Motor neuron (in vitro differentiated cells): ENCODE results near the gene GNGT1. TPM values are rescaled to one million over a fixed set of nuclear protein-coding genes. Genes with fewer than 3 reads are reported as not detected.
"Not testable (repeated sequence)": the region's sequence is repeated elsewhere in the genome, so short reads cannot be mapped to it uniquely, and the experiment has no call there.

Source experiments
- ATAC-seq, 8 experiments: fragments of 200-7000 bp; cut with Tn5 transposase; replicated peaks in 6 of 8; 2 replicates each; pipeline ENCODE4 v1.8.0; 2021; ENCODE audit warnings: mild to moderate bottlenecking in 8 of 8, moderate library complexity in 8 of 8
- H3K27ac ChIP-seq, 2 donors: fragments of 250-450 bp; sonication (Bioruptor Pico); 2 replicates each; pipeline ENCODE4 v1.9.0; 2021; ENCODE audit warnings: antibody characterized with exemption in 2 of 2, mild to moderate bottlenecking in 2 of 2, moderate library complexity in 1 of 2
- H3K4me1 ChIP-seq, 2 donors: fragments of 250-450 bp; sonication (Bioruptor Pico); replicated peaks in 1 of 2; 2 replicates each; pipeline ENCODE4 v1.6.1; 2021; ENCODE audit warnings: antibody characterized with exemption in 2 of 2, mild to moderate bottlenecking in 2 of 2, moderate library complexity in 1 of 2
- H3K4me3 ChIP-seq, 5 donors: fragments of 250-450 bp; sonication (Bioruptor Pico); 2 replicates each; pipeline ENCODE4 v1.9.0; 2021; ENCODE audit warnings: antibody characterized with exemption in 5 of 5, mild to moderate bottlenecking in 5 of 5, moderate library complexity in 4 of 5
- WGBS, 10 experiments: fragments of 450-650 bp; shearing (Covaris generic); methylation state at CpG; one replicate each; pipeline ENCODE4 v1.0.0; 2022; 5-methylcytosine and 5-hydroxymethylcytosine counted together
- in situ Hi-C, 9 experiments: fragments of 400-800 bp; cut with MboI; loops; one replicate each; pipeline ENCODE4 v1.15.0; 2021; ENCODE audit warnings: low sequenced_read_pairs in 9 of 9, low pct_unique_long_range_greater_than_20kb in 2 of 9; ENCODE audit not compliant: unreplicated experiment in 9 of 9
- total RNA-seq, 8 experiments: library from RNA; unstranded; fragments of 300-600 nt; gene quantifications; 2 replicates each; pipeline versions ENCODE4 v1.2.3 to v1.2.4, GENCODE V29; 2022

Gene GNGT1
- total RNA-seq, 8 experiments from 2014 or later = 0.67 to 2.3 (median 1.8) TPM; not detected in 4

GRCh38 chr7:93889261-93889660, 17.1 kb upstream of the GNGT1 start:
- no peaks in the 10 kb centered on the region for H3K4me1 ChIP-seq
- peak in 3 of 8 experiments; percentile 10 to 40 (median 21) for ATAC-seq
- H3K27ac ChIP-seq = no peak overlapping the region
- in situ Hi-C loops = no loop called here
- H3K4me3 ChIP-seq = no peak overlapping the region
- 0 to 100% (median 79%) methylated on average over 2 to 3 of the region's 3 CpGs; no CpG with 5 or more reads in 1 of the 10 experiments for WGBS, 10 experiments

- peak; percentile 15 to 74 (median 50) for ATAC-seq
Measured at GRCh38 chr7:93890041-93890463, 16.3 kb upstream of the GNGT1 start.

DNA sequence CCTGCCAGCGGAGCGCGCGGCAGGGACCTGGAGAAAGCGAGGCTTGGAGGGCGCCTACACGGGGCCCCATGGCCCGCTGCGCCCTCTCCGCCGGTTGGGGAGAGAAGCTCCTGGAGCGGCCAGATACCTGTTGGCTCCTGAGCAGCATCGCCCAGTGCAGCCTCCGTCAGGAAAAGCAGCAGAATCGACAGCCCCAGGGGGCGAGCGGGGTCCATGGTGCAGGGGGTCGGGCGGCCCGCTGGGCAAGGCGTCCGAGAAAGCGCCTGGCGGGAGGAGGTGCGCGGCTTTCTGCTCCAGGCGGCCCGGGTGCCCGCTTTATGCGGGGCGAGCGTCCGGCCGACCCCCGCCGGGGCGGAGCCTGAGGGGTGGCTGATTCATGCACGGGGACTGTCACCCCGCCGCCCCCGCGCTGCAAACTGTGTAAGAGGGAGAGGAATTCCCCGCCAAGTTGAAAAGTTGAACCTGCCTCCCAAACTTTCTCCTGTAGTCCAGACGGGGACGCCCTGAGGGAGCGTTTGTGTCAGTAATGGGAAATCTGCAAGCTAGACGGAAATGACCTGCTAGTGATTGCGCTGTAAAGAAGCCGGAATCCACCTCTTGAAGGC, 15.8 kb upstream of the GNGT1 start, which contains the start of gene TFPI2:
Gene TFPI2 (minus strand): TSS at position 290 of the 605 bp plus-strand sequence. CDS start 75 bp downstream, at position 215.
- 0 to 15% (median 1%) methylated on average over 2 to 8 of the region's 49 CpGs; no CpG with 5 or more reads in 4 of the 10 experiments for WGBS, 10 experiments
- H3K4me1 ChIP-seq = no peaks in the 10 kb centered on the region
- H3K4me3 ChIP-seq = peak within 1 kb of the TSS; percentile 27 to 40 (median 34)
- ATAC-seq = peak; percentile 59 to 84 (median 74)
- in situ Hi-C loops = no loop called here
- no peak within 1 kb of the TSS for H3K27ac ChIP-seq

More at GRCh38 chr7:93890041-93890463, 16.3 kb upstream of the GNGT1 start:
- in situ Hi-C loops = no loop called here
- H3K4me3 ChIP-seq = peak overlapping the region; percentile 27 to 40 (median 34)
- WGBS, 10 experiments = 0% methylated on average over 3 to 19 of the region's 28 CpGs; no CpG with 5 or more reads in 5 of the 10 experiments
- H3K27ac ChIP-seq = no peak overlapping the region
- H3K4me1 ChIP-seq = no peaks in the 10 kb centered on the region

DNA sequence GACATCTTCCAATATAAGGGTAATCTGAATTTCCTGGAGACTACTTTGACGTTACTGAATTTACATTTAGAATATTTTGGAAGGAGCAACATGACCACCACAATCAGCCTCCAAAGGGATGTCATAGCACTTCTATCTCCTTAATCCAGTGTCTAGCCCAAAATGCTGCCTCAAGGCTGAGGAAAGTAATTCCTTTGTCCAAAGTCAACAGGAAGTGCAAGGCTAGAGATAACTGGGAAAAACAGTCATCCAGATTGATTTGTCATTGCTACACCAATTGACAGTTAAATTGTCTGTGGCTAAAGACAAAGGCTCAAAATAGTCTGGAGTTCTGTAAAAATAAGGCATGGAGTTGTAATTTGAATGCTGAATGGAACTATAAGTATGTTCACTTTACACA, 11.9 kb upstream of the GNGT1 start:
- in situ Hi-C loops = no loop called here
- no peak overlapping the region for H3K4me3 ChIP-seq
- WGBS, 10 experiments = 80 to 100% (median 93%) methylated on average over 1 of the region's 1 CpG; no CpG with 5 or more reads in 2 of the 10 experiments
- H3K27ac ChIP-seq = no peak overlapping the region
- no peak for ATAC-seq
- no peaks in the 10 kb centered on the region for H3K4me1 ChIP-seq

DNA sequence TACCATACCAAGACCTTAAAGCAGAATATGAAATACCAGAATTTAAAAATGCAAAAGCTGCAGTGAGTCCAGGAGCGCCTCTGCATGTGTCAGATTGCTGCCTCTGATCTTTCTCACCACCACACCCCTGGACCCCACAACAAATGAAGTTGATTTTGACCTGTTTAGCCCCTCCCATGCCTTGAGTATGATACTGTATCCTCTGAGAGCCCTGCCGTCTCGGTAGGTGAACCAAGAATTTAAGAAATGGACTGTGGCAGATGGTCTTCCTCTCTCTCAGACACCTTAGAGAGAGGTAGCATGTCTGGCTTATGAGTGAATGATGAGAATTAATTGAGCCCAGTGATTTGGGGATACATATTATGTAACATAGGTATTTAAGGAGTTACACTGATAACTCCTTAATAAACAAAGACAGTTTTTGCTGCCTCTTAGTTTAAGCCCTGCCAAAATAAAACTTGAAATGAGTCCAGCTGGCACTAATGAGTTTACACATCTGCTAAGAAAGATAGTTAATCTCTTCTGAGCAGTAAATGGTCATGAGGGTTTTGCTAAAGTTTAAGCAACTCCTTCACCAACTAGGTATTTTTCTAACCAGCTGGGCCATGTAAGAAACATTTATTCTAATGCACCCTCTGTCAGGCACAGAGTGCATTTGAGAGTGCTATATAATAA, 11.3 kb upstream of the GNGT1 start:
- 64 to 100% (median 92%) methylated on average over 1 to 3 of the region's 3 CpGs; no CpG with 5 or more reads in 3 of the 10 experiments for WGBS, 10 experiments
- Histone ChIP-seq H3K4me1 (no peaks in the 10 kb centered on the region), H3K27ac (no peak overlapping the region), H3K4me3 (no peak overlapping the region)
- in situ Hi-C loops = no loop called here
- ATAC-seq = no peak

- Histone ChIP-seq H3K4me3 (no peak overlapping the region), H3K27ac (no peak overlapping the region), H3K4me1 (no peaks in the 10 kb centered on the region)
- in situ Hi-C loops = no loop called here
- no peak for ATAC-seq
- 55 to 90% (median 83%) methylated on average over 3 to 4 of the region's 4 CpGs; no CpG with 5 or more reads in 1 of the 10 experiments for WGBS, 10 experiments
Measured at GRCh38 chr7:93895859-93896600, 10.3 kb upstream of the GNGT1 start.

- WGBS, 10 experiments = 33 to 100% (median 72%) methylated on average over 1 to 2 of the region's 2 CpGs
- Histone ChIP-seq H3K4me1 (no peaks in the 10 kb centered on the region), H3K27ac (no peak overlapping the region), H3K4me3 (no peak overlapping the region)
- ATAC-seq = no peak
- in situ Hi-C loops = no loop called here
Measured at GRCh38 chr7:93897680-93898079, 8.7 kb upstream of the GNGT1 start.

- Histone ChIP-seq H3K4me3 (no peak overlapping the region), H3K27ac (no peak overlapping the region), H3K4me1 (no peaks in the 10 kb centered on the region)
- 100% methylated on average over 1 of the region's 1 CpG; no CpG with 5 or more reads in 7 of the 10 experiments for WGBS, 10 experiments
- in situ Hi-C loops = loop anchor here in 3 of 9 experiments (25.0 kb wide), 2 partner anchors 184 to 359 kb away; no protein-coding TSS in a partner anchor
- peak in 4 of 8 experiments; percentile 51 to 85 (median 58) for ATAC-seq
Measured at GRCh38 chr7:93902777-93903423, 3.5 kb upstream of the GNGT1 start.

DNA sequence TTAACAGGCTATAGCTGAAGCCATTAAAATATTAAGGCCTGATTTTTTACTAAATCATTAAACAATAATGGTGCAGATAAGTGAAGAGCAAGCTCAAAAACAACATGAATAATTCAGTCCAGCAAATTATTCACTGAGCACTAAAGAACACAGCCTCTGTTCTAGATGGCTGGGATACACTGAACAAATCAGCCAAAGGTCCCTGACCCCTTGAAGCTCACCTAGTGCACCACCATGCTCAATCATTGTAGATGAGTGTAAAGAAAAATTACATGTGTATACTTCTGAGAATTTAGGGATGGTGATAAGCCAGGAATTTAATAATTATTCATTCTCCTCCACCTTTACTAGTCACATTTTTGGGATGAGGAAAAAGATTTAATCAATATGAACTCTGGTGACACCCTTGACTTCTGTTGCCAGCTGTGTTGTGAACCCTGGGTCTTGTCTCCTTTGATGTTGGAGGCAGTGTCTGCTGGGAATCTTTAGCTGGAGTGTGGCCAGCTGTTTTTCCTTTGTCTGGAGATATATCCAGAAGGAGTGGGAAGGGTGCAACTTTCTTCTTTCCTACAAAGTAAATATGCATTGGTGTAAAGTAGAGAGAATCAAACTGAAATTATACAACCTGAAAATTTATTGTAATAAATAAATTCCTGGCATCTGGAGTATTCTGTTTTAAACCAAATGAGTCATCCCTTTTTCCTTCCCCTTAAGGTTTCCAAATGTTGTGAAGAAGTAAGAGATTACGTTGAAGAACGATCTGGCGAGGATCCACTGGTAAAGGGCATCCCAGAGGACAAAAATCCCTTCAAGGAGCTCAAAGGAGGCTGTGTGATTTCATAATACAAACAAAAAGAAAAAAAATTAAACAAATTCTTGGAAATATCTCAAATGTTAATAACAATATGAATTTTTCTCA, 4.0 kb downstream of the GNGT1 start:
- no peak overlapping the region for H3K27ac ChIP-seq
- in situ Hi-C loops = loop anchor here in 3 of 9 experiments (25.0 kb wide), 2 partner anchors 177 to 352 kb away; no protein-coding TSS in a partner anchor

GRCh38 chr7:93911242-93911641, 4.9 kb downstream of the GNGT1 start:
- in situ Hi-C loops = loop anchor here in 3 of 9 experiments (25.0 kb wide), 2 partner anchors 176 to 351 kb away; no protein-coding TSS in a partner anchor
- not testable (repeated sequence) for H3K4me3 ChIP-seq, ATAC-seq, H3K27ac ChIP-seq, H3K4me1 ChIP-seq
- no CpG with 5 or more reads among the region's 3 CpGs for whole genome bisulfite sequencing, 10 experiments

More for the DNA sequence above, 4.0 kb downstream of the GNGT1 start:
- peak in 2 of 8 experiments; percentile 18 to 64 for ATAC-seq
- 17 to 97% (median 86%) methylated on average over 3 of the region's 3 CpGs; no CpG with 5 or more reads in 3 of the 10 experiments for WGBS, 10 experiments
- no peaks in the 10 kb centered on the region for H3K4me1 ChIP-seq
- H3K4me3 ChIP-seq = no peak overlapping the region

GRCh38 chr7:93911661-93912060, 5.3 kb downstream of the GNGT1 start:
- in situ Hi-C loops = loop anchor here in 3 of 9 experiments (25.0 kb wide), 2 partner anchors 176 to 351 kb away; no protein-coding TSS in a partner anchor
- H3K4me3 ChIP-seq, ATAC-seq, H3K4me1 ChIP-seq, H3K27ac ChIP-seq: not testable (repeated sequence)

DNA sequence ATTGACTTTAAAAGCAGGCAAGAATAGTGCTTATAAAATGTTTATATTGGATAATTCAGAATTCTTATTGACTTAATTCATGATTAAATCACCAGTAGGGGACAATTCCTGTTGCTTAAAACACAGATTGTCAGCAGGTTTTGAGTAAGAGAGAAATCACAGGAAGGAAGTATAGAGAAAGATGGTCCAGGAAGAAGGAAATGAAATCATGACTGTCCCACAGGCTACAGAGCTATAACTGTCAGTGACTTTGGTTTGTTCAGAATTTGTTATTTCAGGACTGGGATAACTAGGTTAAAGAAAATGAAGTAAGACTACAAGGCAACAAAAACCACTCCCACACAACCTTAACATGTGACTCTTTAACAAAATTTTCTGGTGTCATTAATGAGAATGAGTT, 6.8 kb downstream of the GNGT1 start:
- no peak overlapping the region for H3K27ac ChIP-seq
- H3K4me1 ChIP-seq = no peaks in the 10 kb centered on the region
- H3K4me3 ChIP-seq = no peak overlapping the region
- ATAC-seq = no peak
- in situ Hi-C loops = loop anchor here in 3 of 9 experiments (25.0 kb wide), 2 partner anchors 174 to 349 kb away; no protein-coding TSS in a partner anchor
